ENCODE measurements around the gene GLS2.

GLS2 gene

DNA sequence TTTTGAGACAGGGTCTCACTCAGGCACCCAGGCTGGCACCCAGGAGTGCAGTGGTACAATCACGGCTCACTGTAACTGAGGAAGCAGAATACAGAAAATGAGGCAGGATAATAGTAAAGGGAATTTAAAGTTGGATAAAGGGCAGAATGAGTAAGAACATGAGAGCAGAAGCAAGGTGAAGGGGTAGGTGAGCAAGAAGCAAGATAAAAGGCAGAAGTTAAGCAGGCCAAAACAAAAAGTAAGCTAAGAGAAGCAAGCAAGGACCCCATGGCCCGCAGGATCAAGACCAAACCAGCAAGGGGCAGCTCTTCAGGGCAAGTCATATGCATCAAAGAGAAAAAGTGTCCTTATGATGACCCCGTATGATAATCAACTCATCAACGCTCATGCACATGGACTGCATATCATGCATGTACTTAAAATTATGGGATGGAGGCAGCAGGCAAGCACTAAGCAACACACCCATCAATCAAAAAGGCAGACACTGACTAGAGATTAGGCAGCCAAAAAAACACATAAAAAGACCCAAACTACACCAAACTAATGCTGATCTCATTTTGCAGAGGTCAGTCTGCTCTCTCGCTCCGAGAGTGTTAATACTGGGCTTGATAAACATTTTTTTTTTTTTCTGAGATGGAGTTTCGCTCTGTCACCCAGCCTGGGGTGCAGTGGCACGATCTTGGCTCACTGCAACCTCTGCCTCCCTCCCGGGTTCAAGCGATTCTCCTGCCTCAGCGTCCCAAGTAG lies 50.4 kb downstream of the GLS2 start:
- DNase-seq: no peak

DNA sequence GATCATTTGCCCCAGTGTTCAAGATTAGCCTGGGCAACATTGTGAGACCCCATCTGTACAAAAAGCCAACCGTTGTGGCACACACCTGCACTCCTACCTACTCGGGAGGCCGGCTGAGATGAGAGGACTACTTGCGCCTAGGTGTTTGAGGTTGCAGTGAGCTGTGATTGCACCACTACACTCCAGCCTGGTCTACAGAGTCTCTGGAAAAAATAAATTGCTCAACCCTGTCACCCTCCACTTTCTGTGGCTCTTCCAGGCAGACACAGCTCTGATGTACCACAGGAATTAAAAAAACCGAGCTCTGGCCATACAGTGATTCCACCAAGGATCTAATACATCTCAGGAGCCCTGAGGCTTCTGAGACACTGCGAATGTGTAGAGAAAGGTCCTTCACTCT lies 53.1 kb downstream of the GLS2 start:
- DNase-seq: no peak

DNA sequence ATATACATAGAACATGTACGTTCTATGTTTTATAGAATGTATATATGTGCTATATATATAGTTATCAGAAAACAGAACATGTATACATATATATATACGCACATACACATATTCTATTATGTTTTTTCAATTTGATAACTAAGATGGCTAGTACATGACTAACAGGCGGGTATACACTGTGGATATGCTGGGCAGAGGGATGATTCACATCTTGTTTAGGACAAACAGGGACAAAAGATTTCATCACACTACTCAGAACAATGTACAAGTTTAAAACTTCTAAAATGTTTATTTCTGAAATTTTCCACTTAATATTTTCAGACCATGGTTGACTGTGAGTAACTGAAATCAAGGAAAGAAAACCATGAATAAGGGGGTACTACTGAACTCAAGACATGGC lies 56.1 kb downstream of the GLS2 start:
- DNase-seq: no peak

DNA sequence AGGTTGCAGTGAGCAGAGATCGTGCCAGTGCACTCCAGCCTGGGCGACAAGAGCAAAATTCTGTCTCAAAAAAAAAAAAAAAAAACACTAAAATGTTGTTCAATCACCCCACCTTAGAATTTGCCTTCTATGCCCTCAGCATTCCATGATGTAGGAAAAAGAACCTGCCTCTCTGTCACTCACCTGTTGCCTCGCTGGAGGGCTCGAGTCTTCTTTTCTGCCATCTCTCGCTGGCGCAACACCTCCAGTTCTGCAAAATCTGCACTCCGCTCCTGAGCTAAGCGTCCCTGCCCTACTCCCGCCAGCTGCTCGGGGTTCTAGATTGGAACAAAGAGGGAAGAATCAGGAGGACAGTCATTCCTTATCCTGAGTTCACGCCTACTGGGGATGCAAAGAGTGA lies 56.7 kb downstream of the GLS2 start:
- no peak for DNase-seq

DNA sequence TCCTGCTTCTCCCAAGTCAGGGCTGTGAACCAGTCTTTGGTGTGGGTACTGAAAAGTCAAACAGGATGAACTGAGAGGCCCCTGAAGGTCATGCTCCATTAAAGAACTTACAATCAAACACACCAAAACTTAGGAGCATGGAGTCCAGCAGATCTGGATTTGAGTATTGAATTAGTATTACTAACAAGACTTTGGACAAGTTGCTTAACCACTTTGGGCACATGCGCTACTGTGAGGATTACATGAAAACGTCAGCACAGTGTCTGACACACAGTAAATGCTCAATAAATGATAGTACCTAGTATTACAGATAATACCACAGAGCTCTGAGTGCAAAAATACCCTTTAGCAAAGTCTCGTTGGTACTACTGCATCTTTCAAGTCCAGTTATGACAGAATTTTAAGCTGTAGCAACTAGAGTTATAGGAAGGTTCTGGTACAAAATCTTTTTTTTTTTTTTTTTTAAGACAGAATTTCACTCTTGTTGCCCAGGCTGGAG lies 62.0 kb downstream of the GLS2 start:
- DNase-seq: no peak

DNA sequence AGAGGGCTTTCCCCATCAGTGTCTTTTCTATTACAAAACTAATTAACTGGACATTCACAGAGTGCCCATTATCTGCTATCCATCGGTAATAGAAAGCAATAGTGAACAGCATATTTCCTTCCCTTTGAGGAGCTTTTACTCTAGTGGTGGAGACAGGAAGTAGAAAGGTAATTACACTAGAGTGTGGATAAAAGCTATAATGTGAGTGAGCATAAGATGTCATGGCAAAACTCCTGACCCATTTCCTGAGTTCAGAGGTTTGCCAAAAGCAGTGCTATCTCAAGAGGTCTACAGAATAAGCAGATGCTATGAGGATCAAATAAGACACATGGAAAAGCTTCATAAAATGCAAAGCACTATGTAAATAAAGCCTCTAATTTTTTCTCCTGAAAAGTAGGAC lies 62.8 kb downstream of the GLS2 start:
- DNase-seq: no peak
